ENCODE results near the gene NPSR1.

DNA sequence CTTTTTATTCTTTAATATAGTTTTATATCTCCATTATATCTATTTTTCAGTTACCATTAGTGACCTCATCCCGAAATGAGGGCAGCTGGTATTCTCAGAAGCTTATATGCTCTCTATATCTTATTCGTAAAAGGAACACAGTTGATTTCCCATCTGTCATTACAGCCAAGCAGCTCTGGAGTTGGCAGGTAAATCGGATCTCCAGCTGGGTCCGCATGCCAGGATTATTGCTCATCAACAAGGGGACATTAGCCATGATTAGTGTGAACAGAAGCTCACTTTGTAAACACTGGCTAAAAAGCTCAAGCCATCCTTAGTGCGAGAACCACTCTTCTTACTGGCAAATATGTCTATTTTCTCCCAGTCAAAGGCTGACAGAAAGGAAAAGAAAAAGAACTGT lies 180.3 kb downstream of the NPSR1 start:
- TF ChIP-seq, protein P1, sequence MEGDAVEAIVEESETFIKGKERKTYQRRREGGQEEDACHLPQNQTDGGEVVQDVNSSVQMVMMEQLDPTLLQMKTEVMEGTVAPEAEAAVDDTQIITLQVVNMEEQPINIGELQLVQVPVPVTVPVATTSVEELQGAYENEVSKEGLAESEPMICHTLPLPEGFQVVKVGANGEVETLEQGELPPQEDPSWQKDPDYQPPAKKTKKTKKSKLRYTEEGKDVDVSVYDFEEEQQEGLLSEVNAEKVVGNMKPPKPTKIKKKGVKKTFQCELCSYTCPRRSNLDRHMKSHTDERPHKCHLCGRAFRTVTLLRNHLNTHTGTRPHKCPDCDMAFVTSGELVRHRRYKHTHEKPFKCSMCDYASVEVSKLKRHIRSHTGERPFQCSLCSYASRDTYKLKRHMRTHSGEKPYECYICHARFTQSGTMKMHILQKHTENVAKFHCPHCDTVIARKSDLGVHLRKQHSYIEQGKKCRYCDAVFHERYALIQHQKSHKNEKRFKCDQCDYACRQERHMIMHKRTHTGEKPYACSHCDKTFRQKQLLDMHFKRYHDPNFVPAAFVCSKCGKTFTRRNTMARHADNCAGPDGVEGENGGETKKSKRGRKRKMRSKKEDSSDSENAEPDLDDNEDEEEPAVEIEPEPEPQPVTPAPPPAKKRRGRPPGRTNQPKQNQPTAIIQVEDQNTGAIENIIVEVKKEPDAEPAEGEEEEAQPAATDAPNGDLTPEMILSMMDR (IDR thresholded peaks at IDR 0.05) = no peak
- TF ChIP-seq POLR2AphosphoS5 (IDR thresholded peaks at IDR 0.05) = no peak

Data from prostate gland (tissue), 2 donors.